HG03558 (cell line): ENCODE results near the gene GLDC.
"Not testable (repeated sequence)": the region's sequence is repeated elsewhere in the genome, so short reads cannot be mapped to it uniquely, and the experiment has no call there.

Source experiments
- ATAC-seq: cut with Tn5 transposase; IDR thresholded peaks from one replicate; pipeline ENCODE4 v1.9.1; 2021; ENCODE audit warnings: moderate number of reproducible peaks; ENCODE audit not compliant: unreplicated experiment; ENCODE audit errors: extremely low read depth

GLDC gene

GRCh38 chr9:6579613-6580012 is 65.9 kb downstream of the GLDC start:
- no peak for ATAC-seq

DNA sequence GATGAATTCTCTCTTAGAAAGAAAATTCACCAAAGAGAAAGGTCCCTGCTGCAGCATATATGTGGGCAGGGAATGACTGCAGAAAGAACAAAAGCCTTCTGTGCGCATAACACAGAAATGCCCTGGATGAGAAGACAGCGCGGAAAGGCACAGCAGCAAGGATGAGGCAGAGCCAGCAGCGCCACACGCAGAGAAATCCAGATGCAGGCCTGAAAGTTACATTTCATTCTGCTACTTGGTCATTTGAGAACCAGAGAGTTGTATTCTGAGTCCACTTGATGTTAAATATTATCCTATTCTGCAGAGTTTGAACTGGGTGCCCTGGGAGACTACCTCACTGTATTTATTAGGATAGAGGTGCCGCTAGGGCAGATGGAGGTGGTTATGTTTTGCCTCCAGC is 68.5 kb downstream of the GLDC start:
- no peak for ATAC-seq

DNA sequence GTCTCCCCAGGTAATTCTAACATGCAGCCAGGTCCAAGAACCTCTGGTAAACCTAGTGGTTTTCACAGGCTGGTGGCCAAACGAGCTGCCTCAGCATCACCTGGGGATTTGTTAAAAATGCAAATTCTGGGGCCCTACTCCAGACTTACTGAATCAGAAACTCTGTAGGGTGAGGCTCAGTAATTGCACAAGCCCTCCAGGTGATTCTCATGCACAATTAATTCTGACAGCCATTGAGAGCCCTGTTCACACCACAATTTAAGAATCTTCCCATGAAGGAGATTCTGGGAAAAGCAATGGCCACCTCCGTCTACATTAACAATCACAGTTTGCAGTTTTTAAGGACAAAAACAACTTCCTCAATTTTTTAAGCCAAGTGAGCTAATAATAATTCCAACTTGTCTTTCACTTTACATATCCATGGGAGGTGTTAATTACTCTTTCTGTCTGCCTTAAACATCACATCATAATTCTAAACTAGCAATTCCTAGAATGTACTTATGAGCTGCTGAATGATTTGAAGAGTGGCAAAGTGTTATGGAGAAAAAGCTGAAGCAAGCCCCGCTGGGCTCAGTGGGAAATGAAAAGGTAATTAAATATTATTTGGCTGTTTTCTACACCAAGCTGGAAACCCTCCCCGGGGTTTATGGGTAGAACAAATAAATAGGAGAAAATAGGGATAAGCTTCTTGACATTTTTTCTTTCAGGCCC is 70.0 kb downstream of the GLDC start:
- peak; percentile 79 for ATAC-seq

- no peak for ATAC-seq
Observed at GRCh38 chr9:6567140-6567591, 78.4 kb downstream of the GLDC start.

GRCh38 chr9:6566409-6567139 is 79.0 kb downstream of the GLDC start:
- ATAC-seq = no peak

DNA sequence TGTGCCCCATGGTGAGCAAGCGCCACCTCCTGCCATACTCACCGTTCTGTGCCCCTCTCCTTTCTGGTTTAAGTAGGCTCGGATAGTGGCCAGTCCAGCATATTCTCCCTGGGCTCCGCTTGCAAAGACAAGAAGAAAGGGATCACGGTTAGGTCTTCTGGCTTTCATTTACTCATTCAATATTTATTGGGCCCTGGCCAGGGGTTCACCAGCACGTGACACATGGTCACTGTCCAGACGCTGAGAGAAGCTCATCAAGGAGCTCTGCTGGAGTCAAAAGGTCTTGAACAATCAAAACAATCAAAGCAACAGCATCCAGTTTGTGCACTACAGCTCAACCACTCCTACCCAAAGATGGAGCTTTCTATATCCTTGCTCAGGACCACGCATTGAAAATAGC is 80.2 kb downstream of the GLDC start:
- ATAC-seq = no peak

DNA sequence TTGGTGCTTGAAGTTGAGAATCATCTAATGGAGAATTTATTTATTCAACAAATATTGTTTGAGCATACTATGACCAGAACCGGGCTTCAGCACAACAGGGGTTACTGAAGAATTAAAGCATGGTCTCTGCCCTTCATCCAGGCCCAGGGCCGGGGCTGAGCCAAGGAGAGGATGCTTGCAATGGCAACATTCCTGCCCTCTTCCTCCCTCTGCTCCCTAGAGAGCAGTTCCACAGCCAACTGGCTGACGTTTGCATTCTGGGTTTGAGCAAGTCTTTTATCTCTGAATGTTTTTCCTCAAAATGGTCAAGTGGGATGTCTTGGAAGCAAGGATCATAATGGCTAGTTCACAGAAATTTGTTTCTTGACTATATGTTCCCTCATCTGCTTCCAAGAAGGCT is 80.7 kb downstream of the GLDC start:
- ATAC-seq = no peak

DNA sequence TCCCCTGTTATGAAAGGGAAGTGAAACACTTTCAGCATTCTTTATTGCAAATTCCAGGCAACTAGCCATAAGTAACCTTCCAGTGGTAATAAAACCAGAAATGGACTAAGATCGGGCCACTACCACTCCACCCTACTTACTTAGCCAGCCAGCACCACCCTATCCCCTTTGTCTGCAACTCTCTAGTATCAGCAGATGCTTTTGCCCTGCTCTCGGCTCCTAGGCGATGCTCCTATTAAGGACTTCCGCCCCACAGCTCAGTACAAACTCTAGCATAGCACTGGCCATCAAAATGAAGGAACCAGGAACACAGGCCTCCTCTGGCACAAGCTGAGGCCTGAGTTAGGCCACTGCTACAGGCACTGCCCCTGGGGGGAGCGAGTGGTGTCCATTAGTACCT is 81.2 kb downstream of the GLDC start:
- no peak for ATAC-seq

DNA sequence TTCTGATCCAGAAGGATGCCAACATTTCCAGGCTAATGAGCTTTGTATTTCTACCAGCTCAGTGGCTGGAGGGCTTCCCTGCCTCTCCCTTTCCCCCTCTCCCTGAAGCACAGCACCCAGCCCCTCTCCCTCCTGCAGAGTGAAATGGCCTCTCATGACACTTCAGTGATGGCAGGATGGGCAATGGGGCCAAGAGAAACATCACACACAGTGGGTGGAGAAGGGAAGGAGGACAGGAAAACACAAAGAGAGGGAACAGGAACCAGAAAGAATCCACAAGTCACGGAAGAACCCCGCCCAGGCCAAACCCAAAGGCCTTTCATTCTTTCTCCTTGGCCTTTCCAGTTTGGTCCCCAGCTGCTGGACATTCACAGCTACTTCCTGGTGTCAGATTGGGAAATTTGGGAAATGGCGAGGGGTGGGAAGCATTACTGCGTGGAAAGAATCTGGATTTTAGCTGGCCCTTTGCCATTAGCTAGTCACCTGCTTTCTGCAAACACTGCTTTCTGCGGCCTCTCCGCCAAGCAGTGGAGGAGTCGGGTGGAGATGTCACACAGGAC is 82.6 kb downstream of the GLDC start:
- no peak for ATAC-seq

GRCh38 chr9:6562201-6562600 is 83.3 kb downstream of the GLDC start:
- no peak for ATAC-seq

- ATAC-seq = no peak
Observed at GRCh38 chr9:6557883-6558616, 87.5 kb downstream of the GLDC start.

DNA sequence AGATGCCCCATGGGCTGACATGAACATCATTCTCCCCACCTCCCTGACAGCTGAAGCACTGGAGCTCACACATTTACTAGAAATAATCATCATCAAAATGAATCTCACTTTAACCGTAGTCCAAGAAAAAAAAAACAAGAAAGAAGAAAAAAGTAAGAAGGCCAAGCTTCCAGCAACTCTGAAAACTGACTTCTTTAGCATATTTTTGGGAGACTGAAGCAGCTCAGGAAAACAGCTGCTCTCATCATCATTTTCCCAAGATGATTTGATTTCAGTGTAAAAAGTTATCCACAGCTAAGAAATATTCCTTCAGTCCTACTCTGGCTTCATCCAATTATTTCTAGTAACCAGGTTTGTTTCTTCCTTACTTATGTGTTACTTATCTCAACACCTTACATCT is 91.7 kb downstream of the GLDC start:
- ATAC-seq = no peak

- no peak for ATAC-seq
Observed at GRCh38 chr9:6552498-6553121, 92.9 kb downstream of the GLDC start.

GRCh38 chr9:6552033-6552432 is 93.5 kb downstream of the GLDC start:
- no peak for ATAC-seq

DNA sequence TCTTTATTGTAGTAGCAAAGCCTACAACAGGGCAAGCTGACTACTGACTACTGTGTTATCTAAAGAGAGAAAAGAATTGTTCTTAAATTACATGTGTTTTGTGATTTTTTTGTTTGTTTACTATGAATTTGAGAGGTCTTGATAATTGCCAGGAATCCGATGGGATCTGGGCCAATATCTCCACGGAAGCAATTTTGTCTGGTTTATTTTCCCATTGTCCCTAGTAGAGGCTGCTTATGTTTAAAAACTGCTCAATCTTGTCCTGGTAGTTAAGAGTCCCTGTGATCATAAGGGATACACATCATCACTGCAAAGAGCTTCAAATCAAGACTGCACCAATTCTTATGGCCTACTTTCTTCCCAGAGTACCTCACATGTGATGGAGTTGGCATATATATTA is 94.4 kb downstream of the GLDC start:
- ATAC-seq = no peak

- no peak for ATAC-seq
Observed at GRCh38 chr9:6549106-6549800, 96.3 kb downstream of the GLDC start.

GRCh38 chr9:6545017-6545691 is 100.4 kb downstream of the GLDC start:
- ATAC-seq = no peak

GRCh38 chr9:6543204-6543603 is 102.3 kb downstream of the GLDC start:
- ATAC-seq = no peak

GRCh38 chr9:6542617-6543016 is 102.9 kb downstream of the GLDC start:
- ATAC-seq = not testable (repeated sequence)
